HEK293 (cell line): Measurements from ENCODE around the gene FGD5.

ENCODE experiments used
- BCL11A ChIP-seq: fragments of 450-650 bp; formaldehyde crosslinking; IDR thresholded peaks from 2 replicates; pipeline ENCODE4 v1.5.1; 2016; ENCODE audit warnings: low read depth, missing biosample characterization, missing genetic modification characterization
- GLI2 ChIP-seq: fragments of 450-650 bp; formaldehyde crosslinking; IDR thresholded peaks from 2 replicates; pipeline ENCODE4; 2017; ENCODE audit warnings: missing biosample characterization, missing genetic modification characterization, low read depth, borderline replicate concordance
- HOXA7 ChIP-seq: sonication (generic); formaldehyde crosslinking; IDR thresholded peaks from 2 replicates; pipeline ENCODE4 v1.8.1; 2022; ENCODE audit warnings: missing genetic modification reagents, borderline replicate concordance
- YY1 ChIP-seq: fragments of 450-650 bp; formaldehyde crosslinking; IDR thresholded peaks from 2 replicates; pipeline ENCODE4 v1.5.1; 2018; ENCODE audit warnings: missing biosample characterization, missing genetic modification characterization
- ZBTB10 ChIP-seq: fragments of 450-650 bp; formaldehyde crosslinking; IDR thresholded peaks from 2 replicates; pipeline ENCODE4 v1.5.1; 2016; ENCODE audit warnings: missing biosample characterization, missing genetic modification characterization
- ZBTB7A ChIP-seq: fragments of 450-650 bp; formaldehyde crosslinking; IDR thresholded peaks from 2 replicates; pipeline ENCODE4 v1.5.1; 2016; ENCODE audit warnings: low read depth, missing biosample characterization, missing genetic modification characterization
- ZNF202 ChIP-seq: fragments of 450-650 bp; formaldehyde crosslinking; IDR thresholded peaks from 2 replicates; pipeline ENCODE4 v1.5.1; 2016; ENCODE audit warnings: missing biosample characterization, missing genetic modification characterization, borderline replicate concordance
- ZNF26 ChIP-seq: fragments of 450-650 bp; formaldehyde crosslinking; IDR thresholded peaks from 2 replicates; pipeline ENCODE4 v1.5.1; 2016; ENCODE audit warnings: missing biosample characterization, missing genetic modification characterization
- ZNF777 ChIP-seq: fragments of 450-650 bp; formaldehyde crosslinking; IDR thresholded peaks from 2 replicates; pipeline ENCODE4 v1.5.1; 2017; ENCODE audit warnings: missing biosample characterization, missing genetic modification characterization, borderline replicate concordance
- ZSCAN23 ChIP-seq: fragments of 450-650 bp; formaldehyde crosslinking; IDR thresholded peaks from 2 replicates; pipeline ENCODE4 v1.5.1; 2016; ENCODE audit warnings: missing biosample characterization, missing genetic modification characterization
- TF ChIP-seq, protein P1 (sequence below): fragments of 450-650 bp; formaldehyde crosslinking; IDR thresholded peaks from 2 replicates; pipeline ENCODE4 v1.5.1; 2016; ENCODE audit warnings: missing biosample characterization, missing genetic modification characterization
- TF ChIP-seq, protein P2 (sequence below): fragments of 450-650 bp; formaldehyde crosslinking; IDR thresholded peaks from 2 replicates; pipeline ENCODE4 v1.5.1; 2016; ENCODE audit warnings: missing biosample characterization, missing genetic modification characterization, low read depth

DNA sequence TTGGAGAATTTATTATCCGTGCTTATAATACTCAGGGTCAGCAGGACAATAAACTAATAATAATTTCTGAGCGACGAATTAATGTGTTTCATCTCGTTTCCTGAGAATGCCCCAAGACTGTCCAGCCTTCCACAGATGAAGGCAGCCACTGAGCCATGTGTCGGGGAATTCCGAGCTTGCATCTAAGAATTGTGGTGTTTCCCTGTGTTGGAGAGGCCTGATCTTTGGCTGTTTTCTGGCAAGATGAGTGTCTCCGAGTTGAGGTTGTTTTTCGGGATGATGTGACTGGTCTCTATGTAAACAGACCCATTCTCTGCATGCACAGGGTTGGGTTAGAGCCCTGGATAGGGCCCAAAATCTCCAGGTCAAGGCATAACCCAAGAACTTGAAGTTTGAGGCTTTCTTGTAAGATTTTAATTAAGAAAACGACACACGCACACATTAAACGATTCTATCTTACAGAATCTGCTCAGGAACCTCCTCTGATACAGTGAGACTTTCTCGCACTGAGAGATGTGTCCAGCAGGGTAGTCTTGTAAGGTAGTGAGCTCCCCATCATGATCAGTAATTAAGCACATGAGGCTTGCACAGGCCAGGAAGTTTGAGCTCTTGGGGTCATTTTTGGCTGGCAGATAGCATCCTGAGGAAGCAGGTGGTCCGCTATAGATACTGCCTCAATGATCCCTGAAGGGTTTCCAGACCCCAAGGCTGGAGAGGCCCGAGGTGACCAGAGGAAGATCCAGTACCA, 14.4 kb downstream of the FGD5 start:
- TF ChIP-seq ZBTB7A (tag by site-specific recombination) (no peak), ZNF202 (tag by site-specific recombination) (no peak), YY1 (tag by site-specific recombination) (no peak), ZNF26 (tag by site-specific recombination) (no peak), ZBTB10 (tag by site-specific recombination) (no peak), ZNF777 (no peak), BCL11A (no peak), HOXA7 (CRISPR knock-in tag) (no peak), ZSCAN23 (tag by site-specific recombination) (no peak), GLI2 (tag by site-specific recombination) (no peak)
- TF ChIP-seq, protein P1, sequence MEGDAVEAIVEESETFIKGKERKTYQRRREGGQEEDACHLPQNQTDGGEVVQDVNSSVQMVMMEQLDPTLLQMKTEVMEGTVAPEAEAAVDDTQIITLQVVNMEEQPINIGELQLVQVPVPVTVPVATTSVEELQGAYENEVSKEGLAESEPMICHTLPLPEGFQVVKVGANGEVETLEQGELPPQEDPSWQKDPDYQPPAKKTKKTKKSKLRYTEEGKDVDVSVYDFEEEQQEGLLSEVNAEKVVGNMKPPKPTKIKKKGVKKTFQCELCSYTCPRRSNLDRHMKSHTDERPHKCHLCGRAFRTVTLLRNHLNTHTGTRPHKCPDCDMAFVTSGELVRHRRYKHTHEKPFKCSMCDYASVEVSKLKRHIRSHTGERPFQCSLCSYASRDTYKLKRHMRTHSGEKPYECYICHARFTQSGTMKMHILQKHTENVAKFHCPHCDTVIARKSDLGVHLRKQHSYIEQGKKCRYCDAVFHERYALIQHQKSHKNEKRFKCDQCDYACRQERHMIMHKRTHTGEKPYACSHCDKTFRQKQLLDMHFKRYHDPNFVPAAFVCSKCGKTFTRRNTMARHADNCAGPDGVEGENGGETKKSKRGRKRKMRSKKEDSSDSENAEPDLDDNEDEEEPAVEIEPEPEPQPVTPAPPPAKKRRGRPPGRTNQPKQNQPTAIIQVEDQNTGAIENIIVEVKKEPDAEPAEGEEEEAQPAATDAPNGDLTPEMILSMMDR, result no peak
- TF ChIP-seq, protein P2, sequence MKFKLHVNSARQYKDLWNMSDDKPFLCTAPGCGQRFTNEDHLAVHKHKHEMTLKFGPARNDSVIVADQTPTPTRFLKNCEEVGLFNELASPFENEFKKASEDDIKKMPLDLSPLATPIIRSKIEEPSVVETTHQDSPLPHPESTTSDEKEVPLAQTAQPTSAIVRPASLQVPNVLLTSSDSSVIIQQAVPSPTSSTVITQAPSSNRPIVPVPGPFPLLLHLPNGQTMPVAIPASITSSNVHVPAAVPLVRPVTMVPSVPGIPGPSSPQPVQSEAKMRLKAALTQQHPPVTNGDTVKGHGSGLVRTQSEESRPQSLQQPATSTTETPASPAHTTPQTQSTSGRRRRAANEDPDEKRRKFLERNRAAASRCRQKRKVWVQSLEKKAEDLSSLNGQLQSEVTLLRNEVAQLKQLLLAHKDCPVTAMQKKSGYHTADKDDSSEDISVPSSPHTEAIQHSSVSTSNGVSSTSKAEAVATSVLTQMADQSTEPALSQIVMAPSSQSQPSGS (tag by site-specific recombination), result no peak
